Suprapubic skin (tissue), 3 donors: ENCODE data around the gene CYP3A5.

ENCODE experiments used
- POLR2A ChIP-seq, 2 donors: fragments of 450-650 bp; IDR thresholded peaks; one replicate each; pipeline ENCODE4 v1.6.1; 2017; ENCODE audit warnings: antibody characterized with exemption in 2 of 2, mild to moderate bottlenecking in 2 of 2, moderate library complexity in 2 of 2
- TF ChIP-seq, protein P1 (sequence below), 2 donors: fragments of 200-600 bp in 1 of 2; fragments of 450-650 bp in 1 of 2; sonication (generic) in 1 of 2; IDR thresholded peaks; one replicate each; pipeline ENCODE4 v1.5.1; 2016 to 2019; ENCODE audit warnings: antibody characterized with exemption in 2 of 2, mild to moderate bottlenecking in 1 of 2, moderate library complexity in 1 of 2

GRCh38 chr7:99677013-99677647 lies 2.7 kb downstream of the CYP3A5 start:
- TF ChIP-seq, protein P1, sequence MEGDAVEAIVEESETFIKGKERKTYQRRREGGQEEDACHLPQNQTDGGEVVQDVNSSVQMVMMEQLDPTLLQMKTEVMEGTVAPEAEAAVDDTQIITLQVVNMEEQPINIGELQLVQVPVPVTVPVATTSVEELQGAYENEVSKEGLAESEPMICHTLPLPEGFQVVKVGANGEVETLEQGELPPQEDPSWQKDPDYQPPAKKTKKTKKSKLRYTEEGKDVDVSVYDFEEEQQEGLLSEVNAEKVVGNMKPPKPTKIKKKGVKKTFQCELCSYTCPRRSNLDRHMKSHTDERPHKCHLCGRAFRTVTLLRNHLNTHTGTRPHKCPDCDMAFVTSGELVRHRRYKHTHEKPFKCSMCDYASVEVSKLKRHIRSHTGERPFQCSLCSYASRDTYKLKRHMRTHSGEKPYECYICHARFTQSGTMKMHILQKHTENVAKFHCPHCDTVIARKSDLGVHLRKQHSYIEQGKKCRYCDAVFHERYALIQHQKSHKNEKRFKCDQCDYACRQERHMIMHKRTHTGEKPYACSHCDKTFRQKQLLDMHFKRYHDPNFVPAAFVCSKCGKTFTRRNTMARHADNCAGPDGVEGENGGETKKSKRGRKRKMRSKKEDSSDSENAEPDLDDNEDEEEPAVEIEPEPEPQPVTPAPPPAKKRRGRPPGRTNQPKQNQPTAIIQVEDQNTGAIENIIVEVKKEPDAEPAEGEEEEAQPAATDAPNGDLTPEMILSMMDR (IDR thresholded peaks at IDR 0.05), result no peak
- TF ChIP-seq POLR2A (IDR thresholded peaks at IDR 0.05), result no peak
